Liver (tissue), 9 donors: ENCODE results near the gene POLD2. TPM values are rescaled to one million over a fixed set of nuclear protein-coding genes. Genes with fewer than 3 reads are reported as not detected.

ENCODE experiments used
- DNase-seq: peaks from one replicate; pipeline ENCODE4 v3.0.0-alpha.2; 2017; ENCODE audit warnings: low spot score
- H3K27ac ChIP-seq, 2 donors: one replicate each; pipeline ENCODE4 v1.7.0; 2013; ENCODE audit warnings: inconsistent platforms in 2 of 2, low read length in 2 of 2, control low read depth in 1 of 2, low read depth in 1 of 2, mild to moderate bottlenecking in 1 of 2
- H3K27me3 ChIP-seq, 4 donors: one replicate each; pipeline versions ENCODE4 v1.6.1 to v1.7.0; 2013; ENCODE audit warnings: low read length in 3 of 4, inconsistent platforms in 1 of 4, mild to moderate bottlenecking in 1 of 4, moderate library complexity in 1 of 4; ENCODE audit not compliant: control insufficient read depth in 4 of 4, insufficient read depth in 4 of 4
- H3K36me3 ChIP-seq, 4 donors: one replicate each; pipeline versions ENCODE4 v1.6.1 to v1.7.0; 2013; ENCODE audit warnings: low read length in 3 of 4, mild to moderate bottlenecking in 3 of 4, low read depth in 1 of 4, moderate library complexity in 1 of 4; ENCODE audit not compliant: control insufficient read depth in 4 of 4, insufficient read depth in 3 of 4
- H3K4me1 ChIP-seq, 4 donors: one replicate each; pipeline versions ENCODE4 v1.6.1 to v1.7.0; 2013; ENCODE audit warnings: low read length in 3 of 4, mild to moderate bottlenecking in 3 of 4, moderate library complexity in 1 of 4; ENCODE audit not compliant: control insufficient read depth in 4 of 4, insufficient read depth in 4 of 4
- H3K4me3 ChIP-seq, 3 donors: one replicate each; pipeline versions ENCODE4 v1.6.1 to v1.7.0; 2013; ENCODE audit warnings: low read length in 3 of 3, control low read depth in 1 of 3, low read depth in 1 of 3, mild to moderate bottlenecking in 1 of 3
- H3K9ac ChIP-seq, 2 donors: one replicate each; pipeline ENCODE4 v1.7.0; 2013; ENCODE audit warnings: low read length in 2 of 2, mild to moderate bottlenecking in 2 of 2, moderate library complexity in 2 of 2, control low read depth in 1 of 2, low read depth in 1 of 2
- H3K9me3 ChIP-seq, 4 donors: one replicate each; pipeline versions ENCODE4 v1.6.1 to v1.7.0; 2013; ENCODE audit warnings: low read length in 3 of 4; ENCODE audit not compliant: control insufficient read depth in 4 of 4
- ATF3 ChIP-seq: IDR thresholded peaks from 2 replicates; pipeline ENCODE4 v1.6.1; 2016; ENCODE audit warnings: antibody characterized with exemption
- CTCF ChIP-seq: fragments of 150-350 bp; IDR thresholded peaks from 2 replicates; pipeline ENCODE4 v1.5.1; 2017; ENCODE audit warnings: improper control_type of control experiment, low read depth, low read length; ENCODE audit not compliant: missing input control
- EGR1 ChIP-seq, 2 donors: IDR thresholded peaks; 2 replicates each; pipeline ENCODE4 v1.6.1; 2016 to 2018; ENCODE audit warnings: antibody characterized with exemption in 2 of 2, low read depth in 2 of 2
- FOXA1 ChIP-seq: IDR thresholded peaks from 2 replicates; pipeline ENCODE4 v1.6.1; 2016; ENCODE audit warnings: antibody characterized with exemption
- FOXA2 ChIP-seq: IDR thresholded peaks from 2 replicates; pipeline ENCODE4 v1.6.1; 2016; ENCODE audit warnings: antibody characterized with exemption
- HNF4G ChIP-seq: IDR thresholded peaks from 2 replicates; pipeline ENCODE4 v1.6.1; 2016; ENCODE audit warnings: antibody characterized with exemption
- JUND ChIP-seq, 2 donors: IDR thresholded peaks; 2 replicates each; pipeline ENCODE4 v1.6.1; 2016; ENCODE audit warnings: antibody characterized with exemption in 2 of 2
- NR2F2 ChIP-seq: IDR thresholded peaks from 2 replicates; pipeline ENCODE4 v1.6.1; 2016; ENCODE audit warnings: antibody characterized with exemption
- RXRA ChIP-seq, 2 donors: IDR thresholded peaks; 2 replicates each; pipeline ENCODE4 v1.6.1; 2017 to 2018; ENCODE audit warnings: antibody characterized with exemption in 2 of 2, mild to moderate bottlenecking in 1 of 2
- TAF1 ChIP-seq: conservative IDR thresholded peaks from 2 replicates; pipeline ENCODE4 v1.6.1; 2016; ENCODE audit warnings: antibody characterized with exemption, mild to moderate bottlenecking
- YY1 ChIP-seq: IDR thresholded peaks from 2 replicates; pipeline ENCODE4 v1.6.1; 2016; ENCODE audit warnings: antibody characterized with exemption, mild to moderate bottlenecking
- ZBTB33 ChIP-seq: IDR thresholded peaks from 2 replicates; pipeline ENCODE4 v1.6.1; 2016; ENCODE audit warnings: antibody characterized with exemption
- WGBS: extraction: QIAGEN DNeasy Blood & Tissue Kit; methylation state at CpG from one replicate; pipeline ENCODE4 v1.1.7; 2013; 5-methylcytosine and 5-hydroxymethylcytosine counted together
- polyA plus RNA-seq, 2 donors: library from polyadenylated mRNA; stranded (reverse) in 1 of 2; unstranded in 1 of 2; fragments of 200-250 nt in 1 of 2; fragments of >200 nt in 1 of 2; fragmentation: Nextera tagmentation in 1 of 2; extraction: Ambion mirVana in 1 of 2; gene quantifications; one replicate each; pipeline versions ENCODE4 v1.2.1 to v1.2.3, GENCODE V29; 2013 to 2015
- total RNA-seq, 2 donors: library from RNA; depleted of rRNA; stranded (reverse); fragments of >200 nt; gene quantifications; one replicate each; pipeline ENCODE4 v1.2.3, GENCODE V29; 2014
- donor health status: healthy.
- donor health status: healthy.
- donor health status: healthy.
- donor health status: healthy.
- donor health status: healthy.

Gene POLD2
- total and polyA plus RNA-seq, 4 donors, result 53.9 to 101 (median 85.3) TPM

- Histone ChIP-seq H3K27me3 (no peaks in the 10 kb centered on the region), H3K4me3 (no peak overlapping the region), H3K9ac (no peak overlapping the region), H3K36me3 (peaks cover 6 to 44% (median 22%) of the 10 kb centered on the region in 4 donors), H3K9me3 (no peaks in the 10 kb centered on the region), H3K27ac (no peak overlapping the region), H3K4me1 (peaks cover 5 to 20% (median 14%) of the 10 kb centered on the region in 4 donors)
- TF ChIP-seq CTCF, result no peak
- TF ChIP-seq HNF4G, result no peak
- no peak for TF ChIP-seq YY1
- TF ChIP-seq ZBTB33, result no peak
- no peak for TF ChIP-seq RXRA (IDR thresholded peaks at IDR 0.05)
- TF ChIP-seq FOXA1, result no peak
- no peak for TF ChIP-seq ATF3
- no peak for TF ChIP-seq TAF1
- no peak for TF ChIP-seq EGR1 (IDR thresholded peaks at IDR 0.05; ENCODE audit: low read depth in 2 of 2)
- no peak for TF ChIP-seq FOXA2
- no peak for TF ChIP-seq NR2F2
- DNase-seq, result no peak
- 94% methylated on average over 8 of the region's 8 CpGs for WGBS
These were observed 3.4 kb downstream of the POLD2 start for GRCh38 chr7:44119829-44120380.

GRCh38 chr7:44117801-44118429 is 5.4 kb downstream of the POLD2 start:
- Histone ChIP-seq H3K4me1 (peaks cover 3 to 15% (median 10%) of the 10 kb centered on the region in 4 donors), H3K9me3 (no peaks in the 10 kb centered on the region), H3K27ac (no peak overlapping the region), H3K36me3 (peaks cover 6 to 49% (median 23%) of the 10 kb centered on the region in 4 donors), H3K9ac (no peak overlapping the region), H3K4me3 (no peak overlapping the region), H3K27me3 (no peaks in the 10 kb centered on the region)
- 96% methylated on average over 13 of the region's 13 CpGs for WGBS
- TF ChIP-seq FOXA2 (no peak), JUND (IDR thresholded peaks at IDR 0.05) (no peak), ZBTB33 (no peak), RXRA (IDR thresholded peaks at IDR 0.05) (no peak)
- DNase-seq, result no peak
